BJ (cell line): ENCODE results near the gene SDHAF4. TPM values are rescaled to one million over a fixed set of nuclear protein-coding genes. Genes with fewer than 3 reads are reported as not detected.

Source experiments
- CTCF ChIA-PET: fragments of 350-600 bp; formaldehyde crosslinking; extraction: SDS; loops from one replicate; lab custom pipeline; 2021; ENCODE audit warnings: antibody characterized with exemption, inconsistent platforms; lab: Yijun Ruan, JAX
- POLR2A ChIA-PET: fragments of 300-600 bp; sonication (Branson Sonifier 250); formaldehyde crosslinking; extraction: SDS; loops from one replicate; lab custom pipeline; 2021; ENCODE audit warnings: antibody characterized with exemption; lab: Charles Lee
- DNase-seq: peaks from one replicate; pipeline ENCODE4 v3.0.0-alpha.2; 2011; ENCODE audit warnings: low read depth
- H3K27me3 ChIP-seq: 2 replicates; pipeline ENCODE4 v1.6.0; 2011; ENCODE audit warnings: low read length; ENCODE audit not compliant: control insufficient read depth, insufficient read depth
- H3K36me3 ChIP-seq: 2 replicates; pipeline ENCODE4 v1.5.1; 2011; ENCODE audit warnings: low read length; ENCODE audit not compliant: control insufficient read depth, insufficient read depth
- H3K4me3 ChIP-seq: 2 replicates; pipeline ENCODE4 v1.5.1; 2011; ENCODE audit warnings: low read depth, mild to moderate bottlenecking, control low read depth, low read length
- polyA plus RNA-seq: library from polyadenylated mRNA; depleted of rRNA; stranded (reverse); fragments of >200 nt; gene quantifications from 2 replicates; pipeline ENCODE4 v1.2.3, GENCODE V29; 2011; rRNA removed
- TF ChIP-seq, protein P1 (sequence below): IDR thresholded peaks from 2 replicates; pipeline ENCODE4 v1.5.1; 2011; ENCODE audit warnings: low read depth, mild to moderate bottlenecking, control low read depth, inconsistent platforms, low read length, moderate library complexity; ENCODE audit not compliant: insufficient read depth

SDHAF4 gene
- polyA plus RNA-seq, 1 experiment: 7.2 TPM

DNA sequence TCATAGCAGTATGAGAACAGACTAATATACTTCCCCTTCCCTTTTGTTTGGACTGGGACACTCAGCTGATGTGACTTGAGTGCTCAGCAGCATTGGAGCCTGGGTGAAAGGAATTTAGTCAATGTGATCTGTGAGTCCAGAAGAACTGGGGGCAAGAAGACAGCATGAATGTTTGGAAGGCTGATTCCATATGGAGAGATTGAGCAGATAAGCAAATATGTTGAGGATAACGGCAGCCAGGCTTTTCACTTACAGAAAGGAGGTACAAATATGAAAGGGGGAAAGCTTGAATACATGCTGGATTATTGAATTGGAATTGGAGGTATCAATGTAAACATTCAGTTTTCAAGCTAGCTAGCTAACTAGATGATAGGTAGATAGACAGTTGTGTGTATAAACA is 63.2 kb downstream of the SDHAF4 start:
- ChIA-PET CTCF (no interaction called here), POLR2A (no interaction called here)
- TF ChIP-seq, protein P1, sequence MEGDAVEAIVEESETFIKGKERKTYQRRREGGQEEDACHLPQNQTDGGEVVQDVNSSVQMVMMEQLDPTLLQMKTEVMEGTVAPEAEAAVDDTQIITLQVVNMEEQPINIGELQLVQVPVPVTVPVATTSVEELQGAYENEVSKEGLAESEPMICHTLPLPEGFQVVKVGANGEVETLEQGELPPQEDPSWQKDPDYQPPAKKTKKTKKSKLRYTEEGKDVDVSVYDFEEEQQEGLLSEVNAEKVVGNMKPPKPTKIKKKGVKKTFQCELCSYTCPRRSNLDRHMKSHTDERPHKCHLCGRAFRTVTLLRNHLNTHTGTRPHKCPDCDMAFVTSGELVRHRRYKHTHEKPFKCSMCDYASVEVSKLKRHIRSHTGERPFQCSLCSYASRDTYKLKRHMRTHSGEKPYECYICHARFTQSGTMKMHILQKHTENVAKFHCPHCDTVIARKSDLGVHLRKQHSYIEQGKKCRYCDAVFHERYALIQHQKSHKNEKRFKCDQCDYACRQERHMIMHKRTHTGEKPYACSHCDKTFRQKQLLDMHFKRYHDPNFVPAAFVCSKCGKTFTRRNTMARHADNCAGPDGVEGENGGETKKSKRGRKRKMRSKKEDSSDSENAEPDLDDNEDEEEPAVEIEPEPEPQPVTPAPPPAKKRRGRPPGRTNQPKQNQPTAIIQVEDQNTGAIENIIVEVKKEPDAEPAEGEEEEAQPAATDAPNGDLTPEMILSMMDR: no peak
- Histone ChIP-seq H3K27me3 (no peaks in the 10 kb centered on the region), H3K4me3 (no peak overlapping the region), H3K36me3 (no peaks in the 10 kb centered on the region)
- DNase-seq: no peak

DNA sequence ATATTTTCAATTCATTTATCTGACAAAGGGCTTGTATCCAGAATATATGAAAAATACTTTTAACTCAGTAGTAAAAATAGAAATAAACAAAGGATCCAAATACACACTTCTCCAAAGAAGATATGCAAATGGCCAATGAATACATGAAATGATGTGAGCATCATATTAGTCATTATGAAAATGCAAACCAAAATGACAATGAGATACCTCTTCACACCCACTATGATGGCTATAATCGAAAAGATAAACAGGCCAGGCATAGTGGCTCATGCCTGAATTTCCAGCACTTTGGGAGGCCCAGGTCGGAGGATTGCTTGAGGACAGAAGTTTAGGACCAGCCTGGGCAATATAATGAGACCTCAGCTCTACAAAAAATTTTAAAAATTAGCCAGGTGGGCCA is 67.1 kb downstream of the SDHAF4 start:
- CTCF ChIA-PET: no interaction called here
- no peak for DNase-seq
- TF ChIP-seq, protein P1: no peak

DNA sequence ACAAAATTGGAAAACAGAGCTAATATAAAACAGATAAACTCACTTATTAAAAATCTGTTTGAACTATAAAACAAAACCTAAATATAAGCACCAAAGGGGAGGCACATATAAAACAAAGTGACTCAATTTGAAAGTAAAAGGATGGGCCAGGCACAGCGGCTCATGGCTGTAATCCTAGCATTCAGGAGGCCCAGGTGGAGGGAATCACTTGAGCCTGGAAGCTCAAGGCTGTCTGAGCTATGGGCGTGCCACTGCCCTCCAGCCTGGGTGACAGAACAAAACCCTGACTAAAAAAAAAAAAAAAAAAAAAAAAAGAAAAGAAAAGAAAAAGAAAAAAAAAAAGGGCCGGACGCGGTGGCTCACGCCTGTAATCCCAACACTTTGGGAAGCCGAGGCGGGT is 69.9 kb downstream of the SDHAF4 start:
- H3K27me3 ChIP-seq: no peaks in the 10 kb centered on the region
- no peak for DNase-seq
- H3K36me3 ChIP-seq: no peaks in the 10 kb centered on the region
- CTCF ChIA-PET: no interaction called here
- TF ChIP-seq, protein P1: no peak
- H3K4me3 ChIP-seq: no peak overlapping the region
- POLR2A ChIA-PET: no interaction called here

More for the DNA sequence above, 67.1 kb downstream of the SDHAF4 start:
- POLR2A ChIA-PET: no interaction called here
- Histone ChIP-seq H3K27me3 (no peaks in the 10 kb centered on the region), H3K36me3 (no peaks in the 10 kb centered on the region), H3K4me3 (no peak overlapping the region)

DNA sequence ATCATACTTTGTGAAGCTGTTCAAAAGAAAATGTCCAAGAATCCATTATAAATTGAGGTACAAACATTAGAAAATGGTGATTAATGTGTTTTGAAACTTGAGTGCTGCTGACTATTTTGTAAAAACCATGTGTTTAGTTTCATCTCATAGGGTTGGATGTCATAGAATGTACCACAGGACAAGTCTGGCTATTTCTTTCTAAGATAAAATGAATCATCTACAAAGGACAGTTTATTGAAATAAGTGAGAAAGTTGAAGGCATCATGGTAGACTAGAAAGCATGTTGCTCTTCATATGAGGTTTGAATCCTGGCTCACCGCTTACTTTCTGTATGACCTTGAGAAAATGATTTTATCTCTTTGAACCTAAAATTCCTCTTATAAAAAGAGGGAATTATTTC is 71.7 kb downstream of the SDHAF4 start:
- ChIA-PET CTCF (no interaction called here), POLR2A (no interaction called here)
- Histone ChIP-seq H3K4me3 (no peak overlapping the region), H3K27me3 (no peaks in the 10 kb centered on the region), H3K36me3 (no peaks in the 10 kb centered on the region)
- TF ChIP-seq, protein P1: no peak
- DNase-seq: no peak

Other genes with a start within 250 kb of the SDHAF4 start
- gene FAM135A, start 153.4 kb upstream of the SDHAF4 start, polyA plus RNA-seq: 2.9 and 6.2 TPM in 2 replicates
- gene SMAP1, start 101.0 kb downstream of the SDHAF4 start, polyA plus RNA-seq: 23.3 and 24.6 TPM in 2 replicates